ENCODE measurements around the gene CCDC116.

GRCh38 chr22:21665047-21665851, 32.7 kb downstream of the CCDC116 start:
- TF ChIP-seq CTCF (IDR thresholded peaks at IDR 0.05): no peak
- TF ChIP-seq POLR2A (IDR thresholded peaks at IDR 0.05): no peak
